H9 (cell line): ENCODE data around the gene PCYT2. TPM values are rescaled to one million over a fixed set of nuclear protein-coding genes. Genes with fewer than 3 reads are reported as not detected.

Experiments
- DNase-seq: peaks from one replicate; pipeline ENCODE4 v3.0.0-alpha.2; 2017
- H2AFZ ChIP-seq: one replicate; pipeline ENCODE4 v1.6.1; 2013; ENCODE audit warnings: mild to moderate bottlenecking, low read length, control low read depth, moderate library complexity
- H2AK5ac ChIP-seq: 2 replicates; pipeline ENCODE4 v1.6.1; 2013; ENCODE audit warnings: low read length, control low read depth, mixed read lengths; ENCODE audit not compliant: insufficient read length
- H2BK120ac ChIP-seq: one replicate; pipeline ENCODE4 v1.6.1; 2013; ENCODE audit warnings: low read depth, mild to moderate bottlenecking, low read length, control low read depth, inconsistent platforms; ENCODE audit not compliant: poor library complexity, severe bottlenecking
- H2BK12ac ChIP-seq: 2 replicates; pipeline ENCODE4 v1.6.1; 2013; ENCODE audit warnings: low read length, control low read depth, mixed read lengths, low read depth; ENCODE audit not compliant: insufficient read length
- H2BK15ac ChIP-seq: 2 replicates; pipeline ENCODE4 v1.6.1; 2013; ENCODE audit warnings: low read depth, low read length, control low read depth
- H2BK20ac ChIP-seq: one replicate; pipeline ENCODE4 v1.6.1; 2013; ENCODE audit warnings: low read depth, mild to moderate bottlenecking, low read length, control low read depth, inconsistent platforms; ENCODE audit not compliant: poor library complexity, severe bottlenecking
- H2BK5ac ChIP-seq: 2 replicates; pipeline ENCODE4 v1.6.1; 2013; ENCODE audit warnings: low read length, control low read depth, mixed read lengths; ENCODE audit not compliant: insufficient read length
- H3K14ac ChIP-seq: 2 replicates; pipeline ENCODE4 v1.6.1; 2013; ENCODE audit warnings: low read length, control low read depth; ENCODE audit not compliant: insufficient read depth
- H3K18ac ChIP-seq: 2 replicates; pipeline ENCODE4 v1.6.1; 2013; ENCODE audit warnings: low read depth, mild to moderate bottlenecking, mixed read lengths, low read length, control low read depth; ENCODE audit not compliant: insufficient read length
- H3K23ac ChIP-seq: 2 replicates; pipeline ENCODE4 v1.6.1; 2013; ENCODE audit warnings: low read length, control low read depth, mixed read lengths, low read depth; ENCODE audit not compliant: insufficient read length
- H3K23me2 ChIP-seq: 2 replicates; pipeline ENCODE4 v1.6.1; 2013; ENCODE audit warnings: low read depth, mild to moderate bottlenecking, mixed read lengths, low read length, control low read depth; ENCODE audit not compliant: insufficient read length, poor library complexity, severe bottlenecking
- H3K27ac ChIP-seq: 2 replicates; pipeline ENCODE4 v1.5.1; 2013; ENCODE audit warnings: low read length, control low read depth, mixed read lengths, low read depth; ENCODE audit not compliant: insufficient read length
- H3K27me3 ChIP-seq: 2 replicates; pipeline ENCODE4 v1.6.1; 2013; ENCODE audit warnings: low read length, control low read depth, inconsistent platforms; ENCODE audit not compliant: insufficient read depth
- H3K4ac ChIP-seq: 2 replicates; pipeline ENCODE4 v1.6.1; 2013; ENCODE audit warnings: low read depth, mild to moderate bottlenecking, control low read depth, inconsistent platforms, low read length, moderate library complexity
- H3K4me1 ChIP-seq: 2 replicates; pipeline ENCODE4 v1.6.1; 2013; ENCODE audit warnings: low read length, control low read depth, inconsistent platforms; ENCODE audit not compliant: insufficient read depth
- H3K4me2 ChIP-seq: 2 replicates; pipeline ENCODE4 v1.6.1; 2013; ENCODE audit warnings: low read length, control low read depth, mixed read lengths; ENCODE audit not compliant: insufficient read length, insufficient read depth
- H3K56ac ChIP-seq: 2 replicates; pipeline ENCODE4 v1.6.1; 2013; ENCODE audit warnings: low read depth, mild to moderate bottlenecking, mixed read lengths, low read length, control low read depth; ENCODE audit not compliant: insufficient read length
- H3K79me1 ChIP-seq: 2 replicates; pipeline ENCODE4 v1.6.1; 2013; ENCODE audit warnings: low read depth, mild to moderate bottlenecking, moderate library complexity, low read length, control low read depth, inconsistent platforms; ENCODE audit not compliant: insufficient read depth, poor library complexity, severe bottlenecking
- H3K79me2 ChIP-seq: 2 replicates; pipeline ENCODE4 v1.6.1; 2013; ENCODE audit warnings: low read length, control low read depth, inconsistent platforms; ENCODE audit not compliant: insufficient read depth
- H3K9ac ChIP-seq: 2 replicates; pipeline ENCODE4 v1.6.1; 2013; ENCODE audit warnings: low read length, control low read depth, mixed read lengths; ENCODE audit not compliant: insufficient read length; ENCODE audit errors: extremely low read depth
- H3K9me3 ChIP-seq: one replicate; pipeline ENCODE4 v1.6.1; 2013; ENCODE audit warnings: low read depth, low read length, inconsistent platforms; ENCODE audit not compliant: control insufficient read depth
- H3T11ph ChIP-seq: one replicate; pipeline ENCODE4 v1.6.1; 2013; ENCODE audit warnings: mild to moderate bottlenecking, low read length, control low read depth, inconsistent platforms
- H4K20me1 ChIP-seq: one replicate; pipeline ENCODE4 v1.6.1; 2013; ENCODE audit not compliant: control insufficient read depth, insufficient read length, insufficient read depth
- H4K5ac ChIP-seq: 2 replicates; pipeline ENCODE4 v1.6.1; 2013; ENCODE audit warnings: low read depth, mild to moderate bottlenecking, mixed read lengths, low read length, control low read depth; ENCODE audit not compliant: insufficient read length
- H4K8ac ChIP-seq: replicated peaks from 2 replicates; pipeline ENCODE4 v1.6.1; 2013; ENCODE audit warnings: low read length, control low read depth, mixed read lengths, low read depth; ENCODE audit not compliant: insufficient read length
- H4K91ac ChIP-seq: 2 replicates; pipeline ENCODE4 v1.6.1; 2013; ENCODE audit warnings: low read depth, mild to moderate bottlenecking, moderate library complexity, mixed read lengths, low read length, control low read depth; ENCODE audit not compliant: insufficient read length
- H3K27ac Mint-ChIP-seq, 3 experiments: 2 replicates in 2 of 3; 3 replicates in 1 of 3; pipeline ENCODE4 v1.8.0; 2020 to 2021; ENCODE audit warnings: mixed read lengths in 3 of 3, mild to moderate bottlenecking in 1 of 3, moderate library complexity in 1 of 3
- H3K27me3 Mint-ChIP-seq: 2 replicates; pipeline ENCODE4 v1.8.0; 2021; ENCODE audit warnings: low read depth, mild to moderate bottlenecking, moderate library complexity, mixed read lengths
- H3K36me3 Mint-ChIP-seq, 3 experiments: 2 replicates in 2 of 3; 3 replicates in 1 of 3; pipeline ENCODE4 v1.8.0; 2020 to 2021; ENCODE audit warnings: low read depth in 3 of 3, mixed read lengths in 3 of 3; ENCODE audit not compliant: insufficient read depth in 1 of 3
- H3K4me1 Mint-ChIP-seq, 2 experiments: 2 replicates each; pipeline ENCODE4 v1.8.0; 2020; ENCODE audit warnings: mixed read lengths in 2 of 2
- H3K4me3 Mint-ChIP-seq, 2 experiments: 2 replicates in 1 of 2; 3 replicates in 1 of 2; pipeline ENCODE4 v1.8.0; 2020 to 2021; ENCODE audit warnings: mild to moderate bottlenecking in 2 of 2, mixed read lengths in 2 of 2, moderate library complexity in 1 of 2
- H3K9me3 Mint-ChIP-seq, 2 experiments: 2 replicates in 1 of 2; 3 replicates in 1 of 2; pipeline ENCODE4 v1.8.0; 2020; ENCODE audit warnings: mild to moderate bottlenecking in 2 of 2, mixed read lengths in 2 of 2, moderate library complexity in 1 of 2
- CTCF ChIP-seq: fragments of 200-600 bp; sonication (generic); conservative IDR thresholded peaks from 3 replicates; pipeline ENCODE4 v1.8.0; 2021; ENCODE audit warnings: antibody characterized with exemption, mild to moderate bottlenecking
- WGBS: extraction: QIAGEN DNeasy Blood & Tissue Kit; methylation state at CpG from one replicate; pipeline ENCODE4 v1.1.7; 2013; ENCODE audit warnings: missing lambda C conversion rate, low lambda C conversion rate, mixed read lengths; ENCODE audit not compliant: insufficient read length; ENCODE audit errors: extremely low coverage; 5-methylcytosine and 5-hydroxymethylcytosine counted together
- total RNA-seq: library from RNA; stranded (reverse); gene quantifications from 2 replicates; pipeline ENCODE4 v1.2.1, GENCODE V29; 2021

PCYT2 gene
- total RNA-seq, 1 experiment from 2014 or later = 24.5 TPM

- Histone ChIP-seq H3K23me2 (peaks cover 3% of the 10 kb centered on the region), H3K9ac (no peak overlapping the region), H4K8ac (no peak overlapping the region), H4K20me1 (no peaks in the 10 kb centered on the region), H3T11ph (no peak overlapping the region), H3K23ac (no peak overlapping the region), H2BK20ac (no peak overlapping the region), H2AFZ (no peak overlapping the region), H3K4ac (no peak overlapping the region), H3K4me2 (no peak overlapping the region), H3K18ac (no peak overlapping the region), H3K27me3 (peaks cover 24% of the 10 kb centered on the region; the same call in 1 of the 2 replicates), H2BK12ac (no peak overlapping the region), H3K79me1 (no peaks in the 10 kb centered on the region), H3K56ac (no peak overlapping the region), H2BK5ac (no peak overlapping the region), H3K27ac (no peak overlapping the region), H3K4me1 (no peaks in the 10 kb centered on the region), H2BK120ac (no peak overlapping the region), H3K14ac (no peak overlapping the region; the same call in 1 of the 2 replicates), H3K79me2 (no peaks in the 10 kb centered on the region), H3K9me3 (no peaks in the 10 kb centered on the region), H4K5ac (no peak overlapping the region), H4K91ac (no peak overlapping the region), H2BK15ac (no peak overlapping the region), H2AK5ac (no peak overlapping the region)
- Mint-ChIP-seq H3K27me3 (peaks cover 62% of the 10 kb centered on the region), H3K4me1 (peaks cover 0 to 8% of the 10 kb centered on the region in 2 experiments; a peak in 1 of 4 replicates), H3K36me3 (no peaks in the 10 kb centered on the region; a peak in 1 of 7 replicates), H3K9me3 (peaks cover 0 to 4% of the 10 kb centered on the region in 2 experiments; a peak in 1 of 5 replicates), H3K27ac (no peak overlapping the region), H3K4me3 (no peak overlapping the region)
- no peak for DNase-seq
- no peak for TF ChIP-seq CTCF
- WGBS = no CpG with 5 or more reads among the region's 13 CpGs
Observed at GRCh38 chr17:81955756-81956544, 44.8 kb upstream of the PCYT2 start.
